HCT116 (cell line): Measurements from ENCODE around the gene CENPP. TPM values are rescaled to one million over a fixed set of nuclear protein-coding genes. Genes with fewer than 3 reads are reported as not detected.

Source experiments
- ATAC-seq: fragments of 200-7000 bp; cut with Tn5 transposase; 2 replicates; pipeline ENCODE4 v1.9.1; 2020; ENCODE audit warnings: mild to moderate bottlenecking, moderate library complexity
- BruUV-seq: library from RNA; stranded (reverse); fragments of 400-500 nt; replicated peaks from 2 replicates; lab custom pipeline; 2021; lab: Mats Ljungman, UMichigan
- CTCF ChIA-PET: fragments of 300-600 bp; sonication (Branson Sonifier 250); formaldehyde crosslinking; loops from one replicate; lab custom pipeline; 2021; ENCODE audit warnings: antibody characterized with exemption; lab: Charles Lee
- POLR2A ChIA-PET: fragments of 300-600, 350-600 bp; sonication (Branson Sonifier 250); formaldehyde crosslinking; loops from one replicate; lab custom pipeline; 2021; ENCODE audit warnings: antibody characterized with exemption; lab: Charles Lee
- RAD21 ChIA-PET, 2 experiments: fragments of 300-600 bp; sonication (Branson Sonifier 250); formaldehyde crosslinking; loops; one replicate each; lab custom pipeline; 2023; ENCODE audit warnings: low total read pairs in 2 of 2; ENCODE audit not compliant: uncharacterized antibody in 2 of 2, unreplicated experiment in 2 of 2, low non-redundant PET in 1 of 2; lab: Charles Lee
- DNase-seq: peaks from one replicate; pipeline ENCODE4 v3.0.0-alpha.2; 2010; ENCODE audit warnings: low read depth, low spot score
- H2AFZ ChIP-seq: fragments of 200-600 bp; shearing (Covaris generic), sonication (generic); 2 replicates; pipeline ENCODE4 v1.6.1; 2017; ENCODE audit warnings: low read depth, mixed run types, mixed read lengths, antibody characterized with exemption, low read length; ENCODE audit not compliant: poor library complexity, severe bottlenecking
- H3K27ac ChIP-seq: 2 replicates; pipeline ENCODE4 v1.5.1; 2012; ENCODE audit warnings: low read depth, low read length
- H3K27me3 ChIP-seq: fragments of 200-600 bp; sonication (generic); 2 replicates; pipeline ENCODE4 v1.6.1; 2016; ENCODE audit warnings: mixed run types, low read length, mixed read lengths; ENCODE audit not compliant: insufficient read depth
- H3K36me3 ChIP-seq, 2 experiments: fragments of 200-500 bp in 1 of 2; fragments of 200-600 bp in 1 of 2; sonication (Bioruptor generic) in 1 of 2; sonication (generic) in 1 of 2; 2 replicates each; pipeline versions ENCODE4 v1.5.1 to v1.6.1; 2014 to 2016; ENCODE audit warnings: low read length in 2 of 2, inconsistent platforms in 1 of 2, mixed read lengths in 1 of 2, mixed run types in 1 of 2; ENCODE audit not compliant: insufficient read depth in 2 of 2, control insufficient read depth in 1 of 2
- H3K4me1 ChIP-seq, 2 experiments: fragments of 200-600 bp in 1 of 2; sonication (generic) in 1 of 2; 2 replicates each; pipeline versions ENCODE4 v1.5.1 to v1.6.1; 2012 to 2017; ENCODE audit warnings: low read length in 2 of 2, inconsistent platforms in 1 of 2, mild to moderate bottlenecking in 1 of 2, mixed read lengths in 1 of 2, mixed run types in 1 of 2, moderate library complexity in 1 of 2; ENCODE audit not compliant: insufficient read depth in 2 of 2, control insufficient read depth in 1 of 2
- H3K4me2 ChIP-seq: fragments of 200-600 bp; sonication (generic); 2 replicates; pipeline ENCODE4 v1.6.1; 2017; ENCODE audit warnings: mixed run types, low read length, mixed read lengths
- H3K4me3 ChIP-seq, 2 experiments: fragments of 200-600 bp in 1 of 2; sonication (generic) in 1 of 2; replicated peaks in 1 of 2; 2 replicates each; pipeline ENCODE4 v1.5.1; 2011 to 2016; ENCODE audit warnings: low read length in 2 of 2, control low read depth in 1 of 2, low read depth in 1 of 2, mild to moderate bottlenecking in 1 of 2, mixed read lengths in 1 of 2, mixed run types in 1 of 2
- H3K79me2 ChIP-seq: fragments of 200-600 bp; sonication (generic); 2 replicates; pipeline ENCODE4 v1.6.1; 2017; ENCODE audit warnings: mild to moderate bottlenecking, mixed run types, low read length, moderate library complexity, mixed read lengths; ENCODE audit not compliant: insufficient read depth
- H3K9ac ChIP-seq: fragments of 200-600 bp; sonication (generic); 2 replicates; pipeline ENCODE4 v1.6.1; 2016; ENCODE audit warnings: low read length, mixed read lengths
- H3K9me2 ChIP-seq: fragments of 200-600 bp; sonication (generic), shearing (Covaris generic); 2 replicates; pipeline ENCODE4 v1.6.1; 2017; ENCODE audit warnings: mixed run types, mild to moderate bottlenecking, moderate library complexity; ENCODE audit not compliant: insufficient read depth
- H3K9me3 ChIP-seq, 2 experiments: fragments of 200-500 bp in 1 of 2; fragments of 200-600 bp in 1 of 2; sonication (Bioruptor generic) in 1 of 2; sonication (generic) in 1 of 2; 2 replicates each; pipeline ENCODE4 v1.6.1; 2014 to 2017; ENCODE audit warnings: low read length in 2 of 2, mixed read lengths in 2 of 2, inconsistent platforms in 1 of 2, low read depth in 1 of 2, mild to moderate bottlenecking in 1 of 2, mixed run types in 1 of 2, moderate library complexity in 1 of 2; ENCODE audit not compliant: control insufficient read depth in 1 of 2, insufficient read depth in 1 of 2
- H4K20me1 ChIP-seq: fragments of 200-600 bp; sonication (generic), shearing (Covaris generic); 2 replicates; pipeline ENCODE4 v1.6.1; 2017; ENCODE audit warnings: mixed run types, mild to moderate bottlenecking, moderate library complexity; ENCODE audit not compliant: insufficient read depth
- CBX3 ChIP-seq: IDR thresholded peaks from 2 replicates; pipeline ENCODE4 v1.6.1; 2012; ENCODE audit warnings: low read depth
- CEBPB ChIP-seq: IDR thresholded peaks from 2 replicates; pipeline ENCODE4 v1.6.1; 2012; ENCODE audit warnings: low read depth
- EGR1 ChIP-seq: IDR thresholded peaks from 2 replicates; pipeline ENCODE4 v1.6.1; 2012; ENCODE audit warnings: low read depth
- ELF1 ChIP-seq: IDR thresholded peaks from 2 replicates; pipeline ENCODE4 v1.6.1; 2012; ENCODE audit warnings: low read depth, borderline replicate concordance
- EZH2phosphoT487 ChIP-seq: fragments of 200-600 bp; IDR thresholded peaks from 2 replicates; pipeline ENCODE4 v1.6.1; 2018; ENCODE audit warnings: antibody characterized with exemption, borderline replicate concordance
- FOSL1 ChIP-seq: IDR thresholded peaks from 2 replicates; pipeline ENCODE4 v1.6.1; 2012; ENCODE audit warnings: low read depth
- POLR2A ChIP-seq: IDR thresholded peaks from 2 replicates; pipeline ENCODE4 v1.7.0; 2011; ENCODE audit warnings: borderline replicate concordance; ENCODE audit not compliant: insufficient read depth, insufficient read length; ENCODE audit errors: extremely low read depth
- YY1 ChIP-seq: IDR thresholded peaks from 2 replicates; pipeline ENCODE4 v1.6.1; 2011; ENCODE audit warnings: low read length, low read depth, moderate library complexity, mild to moderate bottlenecking; ENCODE audit not compliant: insufficient replicate concordance; ENCODE audit errors: extremely low read depth
- ZNF274 ChIP-seq: fragments of 200-500 bp; sonication (Bioruptor generic); IDR thresholded peaks from 2 replicates; pipeline ENCODE4 v1.6.1; 2014; ENCODE audit warnings: mild to moderate bottlenecking, low read depth, low read length, inconsistent platforms
- intact Hi-C: fragments of 100-400 bp; cut with micrococcal nuclease; formaldehyde crosslinking; loops from 2 replicates; pipeline ENCODE4 v1.10.0; 2022
- total RNA-seq: library from RNA; stranded (reverse); gene quantifications from one replicate; pipeline ENCODE4 v1.2.1, GENCODE V29; 2021; ENCODE audit not compliant: unreplicated experiment
- TF ChIP-seq, protein P1 (sequence below): IDR thresholded peaks from 2 replicates; pipeline ENCODE4 v1.6.1; 2011; ENCODE audit warnings: mild to moderate bottlenecking, low read length, moderate library complexity; ENCODE audit not compliant: insufficient replicate concordance; ENCODE audit errors: extremely low read depth
- TF ChIP-seq, protein P2 (sequence below): IDR thresholded peaks from 2 replicates; pipeline ENCODE4 v1.6.1; 2012

Gene CENPP
- total RNA-seq, 1 experiment from 2014 or later: 7.0 TPM

DNA sequence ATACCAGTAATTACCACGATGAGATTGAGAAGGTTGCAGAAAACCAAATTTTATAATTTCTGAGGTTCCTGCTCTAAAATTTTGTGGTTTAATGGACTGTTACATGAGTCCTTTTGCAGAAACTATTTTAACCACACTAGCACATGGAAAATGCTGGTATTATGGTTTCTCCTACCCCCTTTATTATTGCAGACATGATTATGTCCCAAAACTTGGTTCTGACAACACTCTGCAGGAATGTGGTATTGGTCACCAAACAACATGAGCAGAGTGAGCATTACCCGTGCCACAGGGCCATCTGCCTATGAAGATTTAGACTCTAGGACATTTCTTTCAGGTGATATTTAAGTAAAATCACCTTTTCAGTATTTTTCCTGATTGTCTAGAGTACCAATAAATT lies 212.8 kb downstream of the CENPP start:
- Histone ChIP-seq H3K9me2 (no peaks in the 10 kb centered on the region), H4K20me1 (no peaks in the 10 kb centered on the region), H3K9me3 (no peaks in the 10 kb centered on the region), H3K4me1 (no peaks in the 10 kb centered on the region), H3K4me3 (no peak overlapping the region), H3K9ac (no peak overlapping the region), H3K79me2 (no peaks in the 10 kb centered on the region), H3K4me2 (no peak overlapping the region), H3K36me3 (no peaks in the 10 kb centered on the region), H3K27ac (no peak overlapping the region)
- RAD21 ChIA-PET: no interaction called here
- CTCF ChIA-PET: no interaction called here
- POLR2A ChIA-PET: no interaction called here
- intact Hi-C loops: no loop called here
- no TSS peak for BruUV-seq
- TF ChIP-seq CEBPB: no peak
- TF ChIP-seq EGR1: no peak
- no peak for TF ChIP-seq ELF1
- no peak for TF ChIP-seq CBX3
- no peak for TF ChIP-seq YY1
- no peak for TF ChIP-seq EZH2phosphoT487
- no peak for TF ChIP-seq ZNF274
- no peak for TF ChIP-seq POLR2A
- TF ChIP-seq FOSL1: no peak
- TF ChIP-seq, protein P1, sequence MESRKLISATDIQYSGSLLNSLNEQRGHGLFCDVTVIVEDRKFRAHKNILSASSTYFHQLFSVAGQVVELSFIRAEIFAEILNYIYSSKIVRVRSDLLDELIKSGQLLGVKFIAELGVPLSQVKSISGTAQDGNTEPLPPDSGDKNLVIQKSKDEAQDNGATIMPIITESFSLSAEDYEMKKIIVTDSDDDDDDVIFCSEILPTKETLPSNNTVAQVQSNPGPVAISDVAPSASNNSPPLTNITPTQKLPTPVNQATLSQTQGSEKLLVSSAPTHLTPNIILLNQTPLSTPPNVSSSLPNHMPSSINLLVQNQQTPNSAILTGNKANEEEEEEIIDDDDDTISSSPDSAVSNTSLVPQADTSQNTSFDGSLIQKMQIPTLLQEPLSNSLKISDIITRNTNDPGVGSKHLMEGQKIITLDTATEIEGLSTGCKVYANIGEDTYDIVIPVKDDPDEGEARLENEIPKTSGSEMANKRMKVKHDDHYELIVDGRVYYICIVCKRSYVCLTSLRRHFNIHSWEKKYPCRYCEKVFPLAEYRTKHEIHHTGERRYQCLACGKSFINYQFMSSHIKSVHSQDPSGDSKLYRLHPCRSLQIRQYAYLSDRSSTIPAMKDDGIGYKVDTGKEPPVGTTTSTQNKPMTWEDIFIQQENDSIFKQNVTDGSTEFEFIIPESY: no peak
- TF ChIP-seq, protein P2, sequence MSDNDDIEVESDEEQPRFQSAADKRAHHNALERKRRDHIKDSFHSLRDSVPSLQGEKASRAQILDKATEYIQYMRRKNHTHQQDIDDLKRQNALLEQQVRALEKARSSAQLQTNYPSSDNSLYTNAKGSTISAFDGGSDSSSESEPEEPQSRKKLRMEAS: no peak
- TF ChIP-seq, all 23 proteins: peak for 0
- no peak overlapping the region for H2AFZ ChIP-seq
- DNase-seq (no peak), ATAC-seq (no peak)
- H3K27me3 ChIP-seq: no peaks in the 10 kb centered on the region
